Psoas muscle (tissue), 8 donors: ENCODE measurements around the gene C11orf71. TPM values are rescaled to one million over a fixed set of nuclear protein-coding genes. Genes with fewer than 3 reads are reported as not detected.

Experiments
- ATAC-seq, 4 donors: fragments of 200-7000 bp; cut with Tn5 transposase; one replicate each; pipeline ENCODE4 v1.9.1; 2020; ENCODE audit warnings: moderate library complexity in 3 of 4, mild to moderate bottlenecking in 2 of 4
- DNase-seq, 2 donors: peaks; one replicate each; pipeline ENCODE4 v3.0.0-alpha.2; 2020
- H3K27ac ChIP-seq: fragments of 200-600 bp; one replicate; pipeline ENCODE4 v1.8.0; 2022
- H3K27me3 ChIP-seq, 3 donors: fragments of 200-600 bp in 1 of 3; one replicate each; pipeline versions ENCODE4 v1.6.1 to v1.8.0; 2013 to 2022; ENCODE audit warnings: low read length in 2 of 3, mild to moderate bottlenecking in 2 of 3, moderate library complexity in 1 of 3; ENCODE audit not compliant: insufficient read depth in 3 of 3
- H3K36me3 ChIP-seq, 2 donors: fragments of 200-600 bp in 1 of 2; one replicate each; pipeline versions ENCODE4 v1.6.1 to v1.8.0; 2013 to 2022; ENCODE audit warnings: low read depth in 1 of 2, mild to moderate bottlenecking in 1 of 2, moderate library complexity in 1 of 2; ENCODE audit not compliant: insufficient read depth in 1 of 2
- H3K4me1 ChIP-seq: fragments of 200-600 bp; one replicate; pipeline ENCODE4 v1.8.0; 2022
- H3K4me3 ChIP-seq: fragments of 200-600 bp; one replicate; pipeline ENCODE4 v1.8.0; 2022; ENCODE audit warnings: mild to moderate bottlenecking
- H3K9me3 ChIP-seq: fragments of 200-600 bp; one replicate; pipeline ENCODE4 v1.8.0; 2022
- WGBS, 3 donors: extraction: QIAGEN DNeasy Blood & Tissue Kit; methylation state at CpG; one replicate each; pipeline versions ENCODE4 v1.1.6 to v1.1.7; 2013; 5-methylcytosine and 5-hydroxymethylcytosine counted together
- intact Hi-C, 2 donors: fragments of 100-400 bp; cut with DNase I; formaldehyde crosslinking; loops; one replicate each; pipeline versions ENCODE4 v1.11.0 to v1.14.2; 2022
- polyA plus RNA-seq, 3 donors: library from polyadenylated mRNA; stranded (reverse); fragments of 200-250 nt; gene quantifications; one replicate each; pipeline ENCODE4 v1.2.3, GENCODE V29; 2013
- total RNA-seq, 4 donors: library from RNA; stranded (reverse); fragmentation: NEBNext Ultra II Directional in 2 of 4; extraction: Animal tissue kit (Norgen Biotek cat#: 25700) in 2 of 4; gene quantifications; one replicate each; pipeline versions ENCODE4 v1.2.1 to v1.2.4, GENCODE V29; 2021 to 2023
- TF ChIP-seq, protein P1 (sequence below): fragments of 200-600 bp; IDR thresholded peaks from one replicate; pipeline ENCODE4 v1.8.0; 2022; ENCODE audit warnings: antibody characterized with exemption
- donor health status: healthy with polysubstance abuse.
- donor health status: DM: no; HTN: no; CAD: no; lungs with moderate emphysema.
- donor health status: Bipolar disorder and iron deficiency.
- donor health status: healthy.
- donor health status: DM: yes; HTN: yes; CAD: no.
- donor health status: DM: no; HTN: no; CAD: no.
- donor health status: DM: no; HTN: no; CAD: no.
- donor health status: DM: yes; HTN: yes; CAD: no.

C11orf71 gene
- total and polyA plus RNA-seq, 7 donors, result 3.4 to 18.1 (median 10.7) TPM

DNA sequence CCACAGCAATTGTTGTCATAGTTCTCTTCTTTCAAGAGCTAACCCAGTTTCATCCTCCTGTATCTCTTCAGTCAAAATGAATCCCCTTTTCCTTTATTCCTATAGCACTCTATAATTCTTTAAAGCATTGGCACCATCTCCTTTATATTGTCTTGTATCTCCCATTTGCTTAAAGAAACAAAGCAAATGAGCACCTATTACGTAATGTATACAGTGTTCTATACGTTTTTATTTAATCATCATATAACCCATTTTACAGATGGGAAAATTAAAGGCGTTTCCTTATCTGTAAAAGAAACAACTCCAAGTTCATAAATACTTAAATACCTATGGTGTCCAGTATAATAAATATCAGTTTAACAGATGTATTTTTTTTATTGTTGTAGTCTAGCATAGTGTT, 32.6 kb upstream of the C11orf71 start:
- TF ChIP-seq, protein P1, sequence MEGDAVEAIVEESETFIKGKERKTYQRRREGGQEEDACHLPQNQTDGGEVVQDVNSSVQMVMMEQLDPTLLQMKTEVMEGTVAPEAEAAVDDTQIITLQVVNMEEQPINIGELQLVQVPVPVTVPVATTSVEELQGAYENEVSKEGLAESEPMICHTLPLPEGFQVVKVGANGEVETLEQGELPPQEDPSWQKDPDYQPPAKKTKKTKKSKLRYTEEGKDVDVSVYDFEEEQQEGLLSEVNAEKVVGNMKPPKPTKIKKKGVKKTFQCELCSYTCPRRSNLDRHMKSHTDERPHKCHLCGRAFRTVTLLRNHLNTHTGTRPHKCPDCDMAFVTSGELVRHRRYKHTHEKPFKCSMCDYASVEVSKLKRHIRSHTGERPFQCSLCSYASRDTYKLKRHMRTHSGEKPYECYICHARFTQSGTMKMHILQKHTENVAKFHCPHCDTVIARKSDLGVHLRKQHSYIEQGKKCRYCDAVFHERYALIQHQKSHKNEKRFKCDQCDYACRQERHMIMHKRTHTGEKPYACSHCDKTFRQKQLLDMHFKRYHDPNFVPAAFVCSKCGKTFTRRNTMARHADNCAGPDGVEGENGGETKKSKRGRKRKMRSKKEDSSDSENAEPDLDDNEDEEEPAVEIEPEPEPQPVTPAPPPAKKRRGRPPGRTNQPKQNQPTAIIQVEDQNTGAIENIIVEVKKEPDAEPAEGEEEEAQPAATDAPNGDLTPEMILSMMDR, result no peak
- Histone ChIP-seq H3K4me3 (no peak overlapping the region), H3K4me1 (no peaks in the 10 kb centered on the region), H3K27ac (no peak overlapping the region), H3K27me3 (no peaks in the 10 kb centered on the region), H3K36me3 (no peaks in the 10 kb centered on the region), H3K9me3 (no peaks in the 10 kb centered on the region)
- 94 to 96% (median 94%) methylated on average over 3 of the region's 3 CpGs for WGBS, 3 donors
- DNase-seq (no peak), ATAC-seq (no peak)
- intact Hi-C loops, result no loop called here

DNA sequence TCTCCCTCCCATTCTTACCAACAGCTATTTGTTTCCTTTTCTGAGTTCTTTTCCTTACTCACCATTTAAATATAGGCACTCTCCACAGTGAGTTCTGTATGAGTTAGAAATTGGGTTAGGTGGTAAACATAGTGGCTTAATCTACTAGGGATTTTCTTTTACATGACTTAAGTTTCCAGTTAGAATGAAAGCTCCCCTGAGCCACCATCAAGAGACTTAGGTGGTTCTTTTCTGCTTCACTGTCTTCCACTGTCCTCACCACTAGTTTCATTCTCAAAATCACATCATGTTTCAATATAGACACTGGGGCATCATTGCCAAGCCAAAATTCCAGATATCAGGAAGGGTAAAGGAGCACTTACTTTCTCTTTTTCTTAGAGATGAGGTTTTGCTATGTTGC, 30.0 kb upstream of the C11orf71 start:
- Histone ChIP-seq H3K9me3 (no peaks in the 10 kb centered on the region), H3K27me3 (no peaks in the 10 kb centered on the region), H3K4me3 (no peak overlapping the region), H3K4me1 (no peaks in the 10 kb centered on the region), H3K27ac (no peak overlapping the region), H3K36me3 (no peaks in the 10 kb centered on the region)
- DNase-seq (no peak), ATAC-seq (no peak)
- TF ChIP-seq, protein P1, result no peak
- intact Hi-C loops, result no loop called here

DNA sequence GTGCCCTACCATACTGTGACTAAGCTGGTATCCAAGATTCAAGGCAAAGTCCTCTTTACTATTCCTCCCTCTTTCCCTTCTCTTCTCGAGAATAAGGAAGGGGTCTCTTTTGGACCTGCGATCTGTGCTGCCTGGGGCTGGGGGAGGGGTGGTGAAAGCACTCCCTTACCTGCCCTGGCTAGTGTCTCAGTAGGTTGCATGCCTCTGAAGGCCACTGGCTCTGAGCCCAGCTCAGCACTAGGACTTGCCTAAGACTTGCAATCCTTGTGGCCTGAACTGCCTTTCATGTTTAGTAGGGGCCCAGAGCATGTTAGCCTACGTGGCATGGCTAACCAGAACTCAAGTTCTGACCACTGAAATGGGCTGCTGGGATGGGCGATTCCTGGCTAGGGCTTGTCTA, 26.0 kb upstream of the C11orf71 start:
- Histone ChIP-seq H3K9me3 (no peaks in the 10 kb centered on the region), H3K4me3 (no peak overlapping the region), H3K27me3 (no peaks in the 10 kb centered on the region), H3K36me3 (no peaks in the 10 kb centered on the region), H3K4me1 (no peaks in the 10 kb centered on the region), H3K27ac (no peak overlapping the region)
- no peak for ATAC-seq
- DNase-seq, result no peak
- intact Hi-C loops, result no loop called here
- TF ChIP-seq, protein P1, result no peak
- 91 to 100% (median 93%) methylated on average over 4 of the region's 4 CpGs for WGBS, 3 donors

DNA sequence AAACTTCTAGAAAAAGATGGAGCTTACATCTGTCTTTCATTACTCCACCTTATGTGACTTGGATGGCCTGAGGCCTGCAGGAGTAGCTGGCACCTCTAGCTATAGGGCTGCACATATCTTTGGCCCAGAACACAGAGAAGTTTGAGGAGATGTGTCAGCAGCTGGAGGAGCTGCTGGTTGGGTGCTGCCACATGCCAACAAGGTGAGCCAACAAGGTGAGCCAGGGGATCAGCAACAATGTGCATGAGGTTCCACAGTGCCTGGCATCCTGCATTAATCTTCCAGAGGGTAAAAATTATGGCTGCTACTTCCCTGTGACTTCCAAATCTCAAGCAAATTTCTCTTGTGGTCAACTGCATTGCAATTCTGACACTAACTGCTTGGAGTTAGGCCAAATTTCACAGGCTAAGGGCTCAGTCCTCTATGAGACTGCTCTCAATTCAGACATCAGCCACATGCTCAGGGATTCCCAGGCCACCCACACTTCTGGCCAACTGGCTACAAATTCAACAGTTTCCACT, 16.2 kb upstream of the C11orf71 start:
- DNase-seq (no peak), ATAC-seq (no peak)
- TF ChIP-seq, protein P1, result no peak
- H3K4me3 ChIP-seq, result no peak overlapping the region
- no peaks in the 10 kb centered on the region for H3K27me3 ChIP-seq
- H3K9me3 ChIP-seq, result no peaks in the 10 kb centered on the region
- H3K4me1 ChIP-seq, result no peaks in the 10 kb centered on the region
- H3K27ac ChIP-seq, result no peak overlapping the region
- intact Hi-C loops, result no loop called here
- H3K36me3 ChIP-seq, result peaks cover 0 to 19% of the 10 kb centered on the region in 2 donors

DNA sequence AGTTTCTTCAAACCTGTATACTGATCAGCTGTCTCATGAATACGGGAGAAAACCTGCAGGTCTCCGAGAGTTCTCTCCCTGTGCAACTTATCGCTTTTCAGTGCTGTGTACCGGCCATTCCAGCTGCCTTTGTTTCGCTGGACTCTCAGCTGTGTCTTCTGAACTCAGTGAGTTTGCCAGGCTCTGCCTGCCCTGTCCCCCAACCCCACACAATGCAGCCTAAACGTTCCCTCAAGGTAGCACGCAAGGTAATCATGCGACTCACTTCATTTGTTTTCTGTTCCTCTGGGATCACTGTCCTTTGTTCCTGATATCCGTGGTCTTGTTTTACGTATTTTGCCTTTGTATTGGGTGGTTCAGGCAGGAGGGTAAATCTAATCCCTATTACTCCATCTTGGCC, 13.6 kb upstream of the C11orf71 start:
- H3K9me3 ChIP-seq, result no peaks in the 10 kb centered on the region
- DNase-seq (no peak), ATAC-seq (no peak)
- H3K4me3 ChIP-seq, result no peak overlapping the region
- H3K27ac ChIP-seq, result no peak overlapping the region
- TF ChIP-seq, protein P1, result no peak
- H3K36me3 ChIP-seq, result peaks cover 0 to 42% of the 10 kb centered on the region in 2 donors
- intact Hi-C loops, result no loop called here
- H3K27me3 ChIP-seq, result no peaks in the 10 kb centered on the region
- no peaks in the 10 kb centered on the region for H3K4me1 ChIP-seq
- 86 to 96% (median 92%) methylated on average over 10 of the region's 10 CpGs for WGBS, 3 donors
